GM12873 (cell line): ENCODE measurements around the gene UGT2A1.

Source experiments
- TF ChIP-seq, protein P1 (sequence below): IDR thresholded peaks from 2 replicates; pipeline ENCODE4 v1.5.1; 2012; ENCODE audit warnings: low read depth, mild to moderate bottlenecking, moderate library complexity, low read length, control low read depth; ENCODE audit not compliant: insufficient read depth; ENCODE audit errors: missing control alignments

UGT2A1 gene

DNA sequence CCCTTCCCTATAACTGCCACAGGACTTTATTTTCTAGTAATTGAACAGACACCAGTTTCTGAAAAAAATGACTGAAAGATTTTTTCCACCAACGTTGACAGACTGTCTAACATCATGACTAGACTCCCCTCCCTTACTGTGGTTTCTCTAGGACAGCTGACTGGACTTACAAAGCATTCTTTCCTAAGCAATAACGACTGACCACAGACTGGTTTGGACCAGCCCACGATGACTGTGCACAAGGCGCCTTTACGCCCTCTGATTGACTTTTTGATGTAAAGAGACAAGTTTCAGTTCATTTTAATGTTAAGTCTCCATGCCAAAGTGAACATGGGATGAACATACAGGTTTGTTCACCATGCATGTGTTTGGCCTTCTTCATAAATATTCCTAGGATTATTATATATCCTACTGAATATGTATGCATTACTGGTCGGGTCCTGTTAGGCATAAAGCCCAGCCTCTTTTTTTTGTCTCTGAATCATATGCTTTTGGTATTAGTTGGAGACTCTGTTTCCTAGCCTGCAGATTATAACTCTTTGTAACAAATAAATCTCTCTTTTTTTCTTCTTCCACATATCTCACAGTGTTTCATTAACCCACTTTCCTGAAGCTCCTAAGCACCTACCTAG lies 106.8 kb downstream of the UGT2A1 start:
- TF ChIP-seq, protein P1, sequence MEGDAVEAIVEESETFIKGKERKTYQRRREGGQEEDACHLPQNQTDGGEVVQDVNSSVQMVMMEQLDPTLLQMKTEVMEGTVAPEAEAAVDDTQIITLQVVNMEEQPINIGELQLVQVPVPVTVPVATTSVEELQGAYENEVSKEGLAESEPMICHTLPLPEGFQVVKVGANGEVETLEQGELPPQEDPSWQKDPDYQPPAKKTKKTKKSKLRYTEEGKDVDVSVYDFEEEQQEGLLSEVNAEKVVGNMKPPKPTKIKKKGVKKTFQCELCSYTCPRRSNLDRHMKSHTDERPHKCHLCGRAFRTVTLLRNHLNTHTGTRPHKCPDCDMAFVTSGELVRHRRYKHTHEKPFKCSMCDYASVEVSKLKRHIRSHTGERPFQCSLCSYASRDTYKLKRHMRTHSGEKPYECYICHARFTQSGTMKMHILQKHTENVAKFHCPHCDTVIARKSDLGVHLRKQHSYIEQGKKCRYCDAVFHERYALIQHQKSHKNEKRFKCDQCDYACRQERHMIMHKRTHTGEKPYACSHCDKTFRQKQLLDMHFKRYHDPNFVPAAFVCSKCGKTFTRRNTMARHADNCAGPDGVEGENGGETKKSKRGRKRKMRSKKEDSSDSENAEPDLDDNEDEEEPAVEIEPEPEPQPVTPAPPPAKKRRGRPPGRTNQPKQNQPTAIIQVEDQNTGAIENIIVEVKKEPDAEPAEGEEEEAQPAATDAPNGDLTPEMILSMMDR = no peak
